HG03066 (cell line): ENCODE results near the gene RNF183.
"Not testable (repeated sequence)": the region's sequence is repeated elsewhere in the genome, so short reads cannot be mapped to it uniquely, and the experiment has no call there.

Experiments used
- ATAC-seq: cut with Tn5 transposase; IDR thresholded peaks from one replicate; pipeline ENCODE4 v1.9.1; 2021; ENCODE audit warnings: low read depth; ENCODE audit not compliant: unreplicated experiment

The RNF183 gene

GRCh38 chr9:113275157-113276131 is 27.7 kb downstream of the RNF183 start, which contains the start of the genes CDC26 and PRPF4:
TSS of gene CDC26 (minus strand) at chr9:113275572. CDS start at chr9:113272507, 3,065 bp downstream.
TSS of gene PRPF4 (plus strand) at chr9:113275658. CDS start at chr9:113275744, 86 bp downstream.
- ATAC-seq: peak; percentile 99

GRCh38 chr9:113274474-113275156 is 28.6 kb downstream of the RNF183 start:
- ATAC-seq: peak; percentile 4

GRCh38 chr9:113269871-113270270 is 33.3 kb downstream of the RNF183 start:
- no peak for ATAC-seq

GRCh38 chr9:113269355-113269754 is 33.8 kb downstream of the RNF183 start:
- ATAC-seq: no peak

- no peak for ATAC-seq
Measured at GRCh38 chr9:113267911-113268566, 35.1 kb downstream of the RNF183 start.

- ATAC-seq: no peak
Measured at GRCh38 chr9:113266174-113266573, 37.0 kb downstream of the RNF183 start.

GRCh38 chr9:113261917-113262671 is 41.1 kb downstream of the RNF183 start:
- ATAC-seq: no peak

- ATAC-seq: no peak
Measured at GRCh38 chr9:113258282-113258681, 44.9 kb downstream of the RNF183 start.

GRCh38 chr9:113257863-113258262 is 45.3 kb downstream of the RNF183 start:
- ATAC-seq: no peak

GRCh38 chr9:113255438-113255837 is 47.7 kb downstream of the RNF183 start:
- ATAC-seq: no peak

GRCh38 chr9:113254991-113255390 is 48.2 kb downstream of the RNF183 start:
- no peak for ATAC-seq

- no peak for ATAC-seq
Measured at GRCh38 chr9:113250807-113251206, 52.4 kb downstream of the RNF183 start.

GRCh38 chr9:113249661-113250060 is 53.5 kb downstream of the RNF183 start:
- not testable (repeated sequence) for ATAC-seq

GRCh38 chr9:113247640-113248039 is 55.5 kb downstream of the RNF183 start:
- ATAC-seq: no peak
